SH-SY5Y (cell line): ENCODE results near the gene PREPL.

Experiments used
- GATA2 ChIP-seq: IDR thresholded peaks from 2 replicates; pipeline ENCODE4 v1.6.1; 2011; ENCODE audit warnings: mild to moderate bottlenecking, low read depth, low read length
- GATA3 ChIP-seq: IDR thresholded peaks from 2 replicates; pipeline ENCODE4 v1.6.1; 2011; ENCODE audit warnings: low read depth, mild to moderate bottlenecking, low read length, moderate library complexity

DNA sequence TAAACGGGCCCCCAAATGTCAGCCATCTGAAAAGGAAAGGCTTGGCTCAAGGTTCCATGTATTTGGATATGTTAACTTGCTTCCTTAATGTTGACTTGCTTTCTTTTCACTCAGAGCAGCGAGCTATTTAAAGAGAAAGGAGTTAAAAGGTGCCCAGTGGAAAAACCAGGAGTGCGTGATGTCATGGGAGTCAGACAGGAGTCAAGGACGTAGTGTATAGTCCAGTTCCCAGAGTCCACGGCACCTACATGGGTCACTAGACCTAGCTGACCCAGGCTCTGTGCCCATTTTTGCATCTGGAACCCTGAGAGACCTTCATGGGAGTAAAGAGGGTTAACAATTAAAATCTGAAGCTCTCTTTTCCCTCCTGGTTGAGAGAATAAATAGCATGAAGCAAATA lies 66.2 kb downstream of the PREPL start:
- TF ChIP-seq GATA2 (no peak), GATA3 (no peak)
